MM.1S (cell line): ENCODE measurements around the gene APPL1.

Experiments used
- DNase-seq: peaks from one replicate; pipeline ENCODE4 v3.0.0-alpha.2; 2015
- H2AFZ ChIP-seq: fragments of 300-600 bp; sonication (generic); 2 replicates; pipeline ENCODE4 v1.6.0; 2016; ENCODE audit warnings: antibody characterized with exemption, low read length
- H3F3A ChIP-seq: fragments of 300-600 bp; sonication (generic); 2 replicates; pipeline ENCODE4 v1.6.1; 2016; ENCODE audit warnings: mild to moderate bottlenecking, antibody characterized with exemption, low read length, moderate library complexity, mixed read lengths; ENCODE audit not compliant: insufficient read depth
- H3K27ac ChIP-seq: fragments of 300-600 bp; sonication (generic); 2 replicates; pipeline ENCODE4 v1.5.1; 2016; ENCODE audit warnings: mild to moderate bottlenecking, low read length
- H3K27me3 ChIP-seq: fragments of 300-600 bp; sonication (generic); replicated peaks from 2 replicates; pipeline ENCODE4 v1.6.0; 2016; ENCODE audit warnings: low read length; ENCODE audit not compliant: insufficient read depth
- H3K36me3 ChIP-seq: fragments of 300-600 bp; sonication (generic); replicated peaks from 2 replicates; pipeline ENCODE4 v1.6.1; 2016; ENCODE audit warnings: mild to moderate bottlenecking, low read length, mixed read lengths; ENCODE audit not compliant: insufficient read depth
- H3K4me1 ChIP-seq: fragments of 300-600 bp; sonication (generic); 2 replicates; pipeline ENCODE4 v1.6.1; 2016; ENCODE audit warnings: low read length, mixed read lengths
- H3K4me2 ChIP-seq: fragments of 300-600 bp; sonication (generic); 2 replicates; pipeline ENCODE4 v1.6.0; 2016; ENCODE audit warnings: low read depth, low read length
- H3K4me3 ChIP-seq: fragments of 300-600 bp; sonication (generic); 2 replicates; pipeline ENCODE4 v1.5.1; 2016; ENCODE audit warnings: low read length, mixed read lengths
- H3K79me2 ChIP-seq: fragments of 300-600 bp; sonication (generic); 2 replicates; pipeline ENCODE4 v1.6.1; 2016; ENCODE audit warnings: mixed run types, low read length, mixed read lengths
- H3K9ac ChIP-seq: fragments of 300-600 bp; sonication (generic); 2 replicates; pipeline ENCODE4 v1.6.1; 2016; ENCODE audit warnings: low read length, mixed read lengths
- H3K9me2 ChIP-seq: fragments of 300-600 bp; sonication (generic); replicated peaks from 2 replicates; pipeline ENCODE4 v1.6.1; 2016; ENCODE audit warnings: mild to moderate bottlenecking, low read length, mixed read lengths; ENCODE audit not compliant: insufficient read depth
- H3K9me3 ChIP-seq: fragments of 300-600 bp; sonication (generic); replicated peaks from 2 replicates; pipeline ENCODE4 v1.6.1; 2016; ENCODE audit warnings: mild to moderate bottlenecking, low read length, mixed read lengths; ENCODE audit not compliant: insufficient read depth
- H4K20me1 ChIP-seq: fragments of 300-600 bp; sonication (generic); 2 replicates; pipeline ENCODE4 v1.6.1; 2016; ENCODE audit warnings: mild to moderate bottlenecking, low read length, moderate library complexity, mixed read lengths; ENCODE audit not compliant: insufficient read depth
- EZH2 ChIP-seq: fragments of 300-600 bp; sonication (generic); optimal IDR thresholded peaks from 2 replicates; pipeline ENCODE3; 2017; ENCODE audit warnings: low read depth, mild to moderate bottlenecking, antibody characterized with exemption, low read length, mixed read lengths
- EZH2phosphoT487 ChIP-seq: fragments of 300-600 bp; sonication (generic); IDR thresholded peaks from 2 replicates; pipeline ENCODE4 v1.6.1; 2018; ENCODE audit warnings: antibody characterized with exemption, low read length
- TF ChIP-seq, protein P1 (sequence below): fragments of 300-600 bp; sonication (generic); IDR thresholded peaks from 2 replicates; pipeline ENCODE4 v1.5.1; 2016; ENCODE audit warnings: antibody characterized with exemption, low read length, mixed read lengths

Gene APPL1

DNA sequence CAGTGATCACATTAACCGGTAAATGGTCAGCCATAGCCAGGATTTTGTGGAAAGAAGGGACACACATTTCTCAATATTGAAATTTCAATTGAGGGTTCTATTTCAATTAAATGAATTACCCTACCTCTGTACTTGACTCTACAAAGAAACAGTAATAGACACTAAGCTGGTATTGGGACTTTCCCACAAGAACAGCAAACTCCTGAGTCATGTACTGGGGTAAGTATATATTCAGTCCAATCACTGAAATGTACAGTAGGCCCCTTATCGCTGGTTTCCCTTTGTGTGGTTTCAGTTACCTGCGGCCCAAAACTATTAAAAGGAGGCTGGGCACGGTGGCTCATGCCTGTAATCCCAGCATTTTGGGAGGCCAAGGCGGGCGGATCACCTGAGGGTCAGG, 47.3 kb downstream of the APPL1 start:
- Histone ChIP-seq H3K4me1 (no peaks in the 10 kb centered on the region), H3K27ac (no peak overlapping the region), H3K79me2 (no peaks in the 10 kb centered on the region), H3K4me3 (no peak overlapping the region), H3K9me3 (no peaks in the 10 kb centered on the region), H3F3A (no peaks in the 10 kb centered on the region; the same call in 1 of the 2 replicates), H2AFZ (no peak overlapping the region), H3K4me2 (no peak overlapping the region), H4K20me1 (no peaks in the 10 kb centered on the region), H3K27me3 (no peaks in the 10 kb centered on the region), H3K36me3 (peaks cover 6% of the 10 kb centered on the region; the same call in 1 of the 2 replicates), H3K9me2 (no peaks in the 10 kb centered on the region), H3K9ac (no peak overlapping the region)
- DNase-seq = no peak
- TF ChIP-seq EZH2phosphoT487 (no peak), EZH2 (no peak)
- TF ChIP-seq, protein P1, sequence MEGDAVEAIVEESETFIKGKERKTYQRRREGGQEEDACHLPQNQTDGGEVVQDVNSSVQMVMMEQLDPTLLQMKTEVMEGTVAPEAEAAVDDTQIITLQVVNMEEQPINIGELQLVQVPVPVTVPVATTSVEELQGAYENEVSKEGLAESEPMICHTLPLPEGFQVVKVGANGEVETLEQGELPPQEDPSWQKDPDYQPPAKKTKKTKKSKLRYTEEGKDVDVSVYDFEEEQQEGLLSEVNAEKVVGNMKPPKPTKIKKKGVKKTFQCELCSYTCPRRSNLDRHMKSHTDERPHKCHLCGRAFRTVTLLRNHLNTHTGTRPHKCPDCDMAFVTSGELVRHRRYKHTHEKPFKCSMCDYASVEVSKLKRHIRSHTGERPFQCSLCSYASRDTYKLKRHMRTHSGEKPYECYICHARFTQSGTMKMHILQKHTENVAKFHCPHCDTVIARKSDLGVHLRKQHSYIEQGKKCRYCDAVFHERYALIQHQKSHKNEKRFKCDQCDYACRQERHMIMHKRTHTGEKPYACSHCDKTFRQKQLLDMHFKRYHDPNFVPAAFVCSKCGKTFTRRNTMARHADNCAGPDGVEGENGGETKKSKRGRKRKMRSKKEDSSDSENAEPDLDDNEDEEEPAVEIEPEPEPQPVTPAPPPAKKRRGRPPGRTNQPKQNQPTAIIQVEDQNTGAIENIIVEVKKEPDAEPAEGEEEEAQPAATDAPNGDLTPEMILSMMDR = no peak

DNA sequence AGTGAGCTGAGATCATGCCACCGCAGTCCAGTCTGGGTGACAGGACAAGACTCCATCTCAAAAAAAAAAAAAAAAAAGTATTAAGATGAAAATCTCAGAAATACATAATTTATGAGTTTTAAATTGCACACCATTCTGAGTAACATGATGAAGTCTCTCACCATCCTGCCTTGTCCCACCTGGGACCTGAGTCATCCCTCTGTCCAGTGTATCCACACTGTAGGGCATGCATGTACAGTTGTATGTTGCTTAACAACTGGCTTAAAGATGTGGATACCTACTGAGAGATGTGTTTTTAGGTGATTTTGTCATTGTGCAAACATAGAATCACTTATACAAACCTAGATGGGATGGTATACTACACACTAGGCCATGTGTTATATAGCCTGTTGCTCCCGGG, 47.9 kb downstream of the APPL1 start:
- TF ChIP-seq, protein P1 = no peak
- no peak for TF ChIP-seq EZH2phosphoT487
- TF ChIP-seq EZH2 = no peak
- no peak for DNase-seq
- no peaks in the 10 kb centered on the region for H3K9me2 ChIP-seq

DNA sequence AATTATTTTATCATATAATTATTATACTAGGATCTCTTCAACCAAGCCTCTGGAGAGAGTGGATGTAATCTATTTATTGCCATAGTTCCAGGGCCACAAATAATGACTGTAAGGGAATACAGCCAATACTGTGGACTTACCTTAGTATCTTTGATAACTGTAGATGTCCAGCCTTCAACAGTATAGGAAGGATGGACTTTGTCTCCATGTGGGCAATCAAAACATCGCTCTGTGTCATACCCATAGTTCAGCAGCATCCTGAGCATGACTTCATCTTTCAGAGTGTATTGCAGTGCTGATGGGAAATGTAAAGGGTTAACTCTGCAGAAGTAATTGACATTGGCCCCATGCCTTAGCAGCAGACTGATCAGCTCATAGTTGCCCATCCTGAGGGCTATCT, 50.7 kb downstream of the APPL1 start:
- no peaks in the 10 kb centered on the region for H3K79me2 ChIP-seq
- H3K27me3 ChIP-seq = no peaks in the 10 kb centered on the region
- no peaks in the 10 kb centered on the region for H3K9me3 ChIP-seq
- DNase-seq = no peak
- no peak overlapping the region for H3K9ac ChIP-seq
- H3K9me2 ChIP-seq = no peaks in the 10 kb centered on the region
- H3K27ac ChIP-seq = no peak overlapping the region
- TF ChIP-seq EZH2 (no peak), EZH2phosphoT487 (no peak)
- TF ChIP-seq, protein P1 = no peak
- no peaks in the 10 kb centered on the region; the same call in 1 of the 2 replicates for H3F3A ChIP-seq
- no peak overlapping the region for H2AFZ ChIP-seq
- peaks cover 3% of the 10 kb centered on the region; the same call in 1 of the 2 replicates for H3K36me3 ChIP-seq
- no peak overlapping the region for H3K4me3 ChIP-seq
- H3K4me2 ChIP-seq = no peak overlapping the region
- H4K20me1 ChIP-seq = no peaks in the 10 kb centered on the region
- H3K4me1 ChIP-seq = no peaks in the 10 kb centered on the region

More for the DNA sequence above, 47.9 kb downstream of the APPL1 start:
- H3K79me2 ChIP-seq = no peaks in the 10 kb centered on the region
- H3K36me3 ChIP-seq = peaks cover 6% of the 10 kb centered on the region; the same call in 1 of the 2 replicates
- no peak overlapping the region for H3K4me3 ChIP-seq
- H3K9ac ChIP-seq = no peak overlapping the region
- no peaks in the 10 kb centered on the region; the same call in 1 of the 2 replicates for H3F3A ChIP-seq
- no peaks in the 10 kb centered on the region for H3K27me3 ChIP-seq
- H3K9me3 ChIP-seq = no peaks in the 10 kb centered on the region
- H2AFZ ChIP-seq = no peak overlapping the region
- no peak overlapping the region for H3K4me2 ChIP-seq
- H3K27ac ChIP-seq = no peak overlapping the region
- H4K20me1 ChIP-seq = no peaks in the 10 kb centered on the region
- no peaks in the 10 kb centered on the region for H3K4me1 ChIP-seq
